Kidney (tissue), 14 donors: Measurements from ENCODE around the gene KDM3A. TPM values are rescaled to one million over a fixed set of nuclear protein-coding genes. Genes with fewer than 3 reads are reported as not detected.

Source experiments
- DNase-seq, 5 donors: peaks; one replicate each; pipeline ENCODE4 v3.0.0-alpha.2; 2013 to 2020
- FAIRE-seq: peaks from 2 replicates; lab custom pipeline; 2012; peaks lifted over from hg19 to GRCh38; lab: Jason Lieb, UNC
- H3K27ac ChIP-seq, 2 donors: one replicate each; pipeline ENCODE4 v1.7.0; 2013; ENCODE audit warnings: low read depth in 2 of 2, low read length in 2 of 2, inconsistent platforms in 1 of 2
- H3K27me3 ChIP-seq: one replicate; pipeline ENCODE4 v1.7.1; 2013; ENCODE audit warnings: low read length, inconsistent platforms; ENCODE audit not compliant: control insufficient read depth, insufficient read depth
- H3K36me3 ChIP-seq, 3 donors: one replicate each; pipeline versions ENCODE4 v1.7.0 to v1.7.1; 2013; ENCODE audit warnings: low read length in 3 of 3, control low read depth in 1 of 3, inconsistent platforms in 1 of 3; ENCODE audit not compliant: insufficient read depth in 3 of 3, control insufficient read depth in 2 of 3
- H3K4me1 ChIP-seq, 3 donors: one replicate each; pipeline versions ENCODE4 v1.7.0 to v1.7.1; 2013; ENCODE audit warnings: low read length in 3 of 3, inconsistent platforms in 1 of 3, low read depth in 1 of 3; ENCODE audit not compliant: control insufficient read depth in 2 of 3, insufficient read depth in 2 of 3
- H3K4me3 ChIP-seq, 3 donors: one replicate each; pipeline versions ENCODE4 v1.7.0 to v1.8.1; 2013; ENCODE audit warnings: low read length in 3 of 3, control low read depth in 1 of 3, inconsistent platforms in 1 of 3
- H3K9ac ChIP-seq, 3 donors: one replicate each; pipeline versions ENCODE4 v1.7.0 to v1.7.1; 2013; ENCODE audit warnings: low read length in 3 of 3, control low read depth in 1 of 3, inconsistent platforms in 1 of 3
- H3K9me3 ChIP-seq, 3 donors: one replicate each; pipeline versions ENCODE4 v1.7.0 to v1.7.1; 2013; ENCODE audit warnings: low read length in 3 of 3, control low read depth in 1 of 3, inconsistent platforms in 1 of 3; ENCODE audit not compliant: control insufficient read depth in 2 of 3, insufficient read depth in 1 of 3
- CTCF ChIP-seq: IDR thresholded peaks from 3 replicates; pipeline ENCODE4 v1.5.1; 2012; ENCODE audit warnings: mild to moderate bottlenecking, moderate library complexity, borderline replicate concordance; ENCODE audit not compliant: insufficient read depth; ENCODE audit errors: extremely low read depth
- intact Hi-C: fragments of 100-400 bp; cut with DNase I; formaldehyde crosslinking; loops from one replicate; pipeline ENCODE4 v1.11.1; 2022
- polyA plus RNA-seq: library from polyadenylated mRNA; stranded (reverse); fragments of 350-450 nt; fragmentation: Illumina TruSeq; extraction: RNeasy Lipid Tissue Mini Kit (QIAGEN cat#74804); gene quantifications from one replicate; pipeline ENCODE4 v1.2.3, GENCODE V29; 2014; ENCODE audit warnings: low read depth, low replicate concordance; ENCODE audit not compliant: insufficient read depth
- total RNA-seq: library from RNA; stranded (reverse); fragmentation: NEBNext Ultra II Directional; extraction: Animal tissue kit (Norgen Biotek cat#: 25700); gene quantifications from one replicate; pipeline ENCODE4 v1.2.1, GENCODE V29; 2021
- donor health status: control.
- donor health status: control.
- donor health status: control.
- donor health status: control.
- donor health status: control.
- donor health status: DM: yes; HTN: yes; CAD: no.
- donor health status: Normal renal cell carcinoma (clear cell type).

The KDM3A gene
- total and polyA plus RNA-seq, 2 donors from 2014 or later = 10.9 to 43.8 TPM

- Histone ChIP-seq H3K27me3 (no peaks in the 10 kb centered on the region), H3K9ac (no peak overlapping the region), H3K27ac (no peak overlapping the region), H3K9me3 (no peaks in the 10 kb centered on the region), H3K36me3 (no peaks in the 10 kb centered on the region), H3K4me3 (no peak overlapping the region), H3K4me1 (no peaks in the 10 kb centered on the region)
- no peak for TF ChIP-seq CTCF
- DNase-seq = no peak
- no peak for FAIRE-seq
- intact Hi-C loops = no loop called here
Measured at GRCh38 chr2:86398500-86399474, 42.4 kb upstream of the KDM3A start.

GRCh38 chr2:86400321-86400720 lies 40.9 kb upstream of the KDM3A start:
- H3K4me3 ChIP-seq = no peak overlapping the region
- no peaks in the 10 kb centered on the region for H3K27me3 ChIP-seq
- FAIRE-seq (no peak), DNase-seq (no peak)
- H3K27ac ChIP-seq = no peak overlapping the region
- no peaks in the 10 kb centered on the region for H3K4me1 ChIP-seq
- H3K36me3 ChIP-seq = no peaks in the 10 kb centered on the region
- no peaks in the 10 kb centered on the region for H3K9me3 ChIP-seq
- H3K9ac ChIP-seq = no peak overlapping the region
- TF ChIP-seq CTCF = no peak
- intact Hi-C loops = no loop called here

GRCh38 chr2:86410581-86410980 lies 30.6 kb upstream of the KDM3A start:
- H3K27ac ChIP-seq = no peak overlapping the region
- H3K9ac ChIP-seq = no peak overlapping the region
- FAIRE-seq (no peak), DNase-seq (no peak)
- TF ChIP-seq CTCF = no peak
- peaks cover 3% of the 10 kb centered on the region for H3K27me3 ChIP-seq
- H3K4me1 ChIP-seq = no peaks in the 10 kb centered on the region
- H3K9me3 ChIP-seq = no peaks in the 10 kb centered on the region
- H3K4me3 ChIP-seq = no peak overlapping the region
- intact Hi-C loops = no loop called here
- H3K36me3 ChIP-seq = no peaks in the 10 kb centered on the region
